GM21786 (cell line): ENCODE results near the gene HSD17B1.

Experiments used
- ATAC-seq: cut with Tn5 transposase; IDR thresholded peaks from one replicate; pipeline ENCODE4 v1.9.1; 2021; ENCODE audit not compliant: unreplicated experiment

The HSD17B1 gene

GRCh38 chr17:42565523-42566214 lies 12.9 kb downstream of the HSD17B1 start:
- ATAC-seq = no peak

DNA sequence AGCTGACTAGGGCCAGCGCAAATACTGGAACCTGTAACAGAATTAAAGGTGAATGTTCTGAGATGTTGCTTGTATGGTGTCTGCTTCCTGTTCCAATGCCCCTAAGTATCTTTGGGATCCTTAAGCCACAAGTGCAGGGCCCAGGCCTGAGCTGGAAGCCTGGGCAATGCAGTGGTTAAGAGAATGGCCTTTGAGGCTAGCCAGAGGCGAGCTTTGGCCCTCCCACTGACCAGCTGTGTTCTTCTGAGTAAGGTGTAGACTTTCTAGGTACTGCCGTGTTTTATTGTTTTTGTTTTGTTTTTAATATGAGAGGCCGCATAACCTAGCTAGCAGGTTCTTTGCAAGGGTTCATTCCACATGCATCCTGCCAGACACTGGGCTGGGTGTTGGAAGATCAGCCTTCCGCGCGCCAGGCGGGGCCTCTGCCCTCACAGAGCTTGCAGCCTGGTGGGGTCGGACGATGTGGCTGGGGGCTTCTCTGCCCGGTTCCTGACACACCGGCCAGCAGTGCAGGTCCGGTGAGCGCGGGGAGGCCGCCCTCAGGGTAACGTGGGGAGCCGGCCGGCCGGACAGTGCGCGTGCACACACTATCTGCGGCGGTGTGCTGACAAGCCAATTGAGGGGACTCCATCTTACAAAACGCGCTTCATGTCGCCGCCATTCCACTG lies 13.6 kb downstream of the HSD17B1 start:
- ATAC-seq = no peak

GRCh38 chr17:42566883-42567573 lies 14.3 kb downstream of the HSD17B1 start, which contains the start of gene MLX:
Gene MLX, plus strand, starts transcription at chr17:42567100. Its CDS starts 25 bp downstream, at chr17:42567125.
- peak; percentile 59 for ATAC-seq

DNA sequence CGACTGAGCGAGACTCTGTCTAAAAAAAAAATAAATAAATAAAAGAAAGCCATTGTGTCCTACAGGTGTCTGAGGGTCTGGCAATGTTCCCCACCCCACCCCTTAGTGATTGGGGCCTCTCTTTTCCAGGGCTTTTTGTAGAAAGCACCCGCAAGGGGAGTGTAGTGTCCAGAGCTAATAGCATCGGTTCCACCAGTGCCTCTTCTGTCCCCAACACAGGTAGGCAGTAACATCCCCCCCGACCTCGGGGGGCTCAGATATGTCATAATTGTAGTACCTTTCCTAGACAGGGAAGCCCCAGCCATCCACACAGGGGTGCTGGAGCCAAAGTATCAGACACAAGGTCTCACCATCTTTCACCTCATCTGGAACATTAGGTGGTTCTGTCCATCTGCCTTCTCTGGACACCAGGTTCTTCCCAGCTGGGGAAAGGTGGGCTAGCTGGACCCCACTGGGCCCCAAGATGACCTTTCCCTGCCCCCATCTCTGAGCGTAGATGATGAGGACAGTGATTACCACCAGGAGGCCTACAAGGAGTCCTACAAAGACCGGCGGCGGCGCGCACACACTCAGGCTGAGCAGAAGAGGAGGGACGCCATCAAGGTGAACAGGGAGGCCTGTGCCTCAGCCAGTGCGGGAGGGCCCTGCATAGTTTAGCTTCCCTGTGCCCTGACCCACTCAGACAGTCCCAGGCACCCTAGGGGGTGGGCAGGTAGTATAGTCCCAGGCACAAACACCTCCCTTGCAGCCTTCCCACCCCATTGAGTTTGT lies 15.8 kb downstream of the HSD17B1 start:
- no peak for ATAC-seq

GRCh38 chr17:42571435-42572225 lies 18.9 kb downstream of the HSD17B1 start:
- no peak for ATAC-seq

- no peak for ATAC-seq
These were observed 20.4 kb downstream of the HSD17B1 start for GRCh38 chr17:42573095-42573494.

- ATAC-seq = no peak
These were observed 21.7 kb downstream of the HSD17B1 start for GRCh38 chr17:42574463-42574862.

DNA sequence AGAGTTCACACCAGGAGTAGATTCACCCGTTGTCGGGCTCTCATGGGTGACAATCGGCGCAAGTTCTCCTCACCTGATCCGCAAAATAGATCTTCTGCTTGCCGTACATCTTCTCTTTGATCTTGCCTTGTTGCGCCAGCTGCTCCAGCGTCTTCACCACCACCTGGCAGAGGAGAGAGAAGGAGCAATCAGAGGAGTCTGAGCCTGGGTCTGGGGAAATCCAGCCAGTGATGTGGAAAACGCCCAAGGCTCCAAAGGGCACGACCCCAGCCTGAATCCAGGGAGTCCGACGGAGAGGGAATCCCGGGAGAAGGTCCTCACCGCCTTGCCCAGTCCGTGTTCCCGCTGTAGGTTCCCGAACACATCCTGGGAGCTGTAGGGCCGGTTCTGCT lies 24.4 kb downstream of the HSD17B1 start:
- no peak for ATAC-seq

DNA sequence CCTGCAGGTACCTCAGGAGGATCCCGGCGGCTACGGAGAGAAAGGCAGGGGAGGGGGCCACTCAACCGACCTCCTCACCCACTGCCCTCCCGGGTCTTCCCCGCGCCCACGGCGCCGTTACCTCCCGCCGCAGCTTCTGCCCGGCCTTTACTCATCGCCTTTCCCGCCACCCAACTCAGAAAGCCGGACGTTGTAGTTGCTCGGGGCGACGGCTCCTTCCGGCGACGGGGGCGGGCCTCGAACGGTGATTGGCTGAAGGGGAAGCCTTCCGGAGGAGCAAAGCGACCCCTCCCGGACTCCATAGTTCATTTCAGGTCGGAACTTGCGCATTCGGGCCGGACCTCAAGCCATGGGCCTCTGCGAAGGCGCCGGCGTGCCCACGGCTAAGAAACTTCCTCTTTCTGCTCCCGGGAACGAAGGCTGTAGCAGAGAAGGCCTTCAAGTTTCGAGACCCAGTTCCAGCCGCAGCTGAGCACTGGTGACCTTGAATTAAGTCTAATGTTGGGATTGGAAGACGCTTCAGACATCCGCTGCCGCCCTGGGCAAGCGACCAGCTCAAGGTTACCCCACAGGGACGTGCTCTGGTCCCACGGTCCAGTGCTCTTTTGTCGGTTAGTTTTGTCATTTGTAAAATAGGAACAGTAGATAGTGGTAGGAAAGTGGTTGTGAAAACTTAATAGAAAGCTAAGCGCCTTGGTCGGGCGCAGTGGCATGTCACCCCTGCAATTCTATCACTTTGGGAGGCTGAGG lies 25.0 kb downstream of the HSD17B1 start, which contains the start of gene PSMC3IP:
PSMC3IP (minus strand) TSS at position 198 of the 750 bp plus-strand sequence; CDS start at position 155, 43 bp downstream.
- ATAC-seq = peak; percentile 64

- ATAC-seq = peak; percentile 49
These were observed 25.7 kb downstream of the HSD17B1 start for GRCh38 chr17:42578282-42578869.

GRCh38 chr17:42579794-42580551 lies 27.2 kb downstream of the HSD17B1 start:
- no peak for ATAC-seq

DNA sequence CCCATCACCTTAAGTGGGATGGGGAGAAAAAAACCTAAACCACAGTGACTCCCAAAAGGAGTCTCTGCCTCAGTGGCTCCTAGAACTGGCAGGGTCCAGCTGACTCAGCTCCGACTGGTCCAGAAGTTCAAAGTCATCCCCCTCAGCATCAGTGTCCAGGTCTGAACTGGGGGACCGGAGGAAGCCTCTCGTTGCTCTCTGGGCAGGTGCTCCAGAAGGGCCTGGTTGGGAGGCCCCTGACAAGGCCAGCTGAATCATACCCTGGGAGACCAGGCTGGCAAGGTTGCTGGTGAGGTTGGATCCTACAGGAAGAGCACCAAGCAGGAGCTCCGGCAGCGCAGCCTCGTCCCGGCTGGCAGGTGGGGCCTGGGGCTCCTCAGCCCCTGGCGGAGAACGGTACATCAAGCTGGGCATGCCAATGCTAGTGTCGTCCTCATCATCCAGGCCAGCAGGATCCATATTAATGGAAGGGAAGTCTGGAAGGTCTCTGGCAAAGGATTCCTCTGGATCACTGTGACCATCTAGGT lies 29.1 kb downstream of the HSD17B1 start:
- ATAC-seq = no peak

DNA sequence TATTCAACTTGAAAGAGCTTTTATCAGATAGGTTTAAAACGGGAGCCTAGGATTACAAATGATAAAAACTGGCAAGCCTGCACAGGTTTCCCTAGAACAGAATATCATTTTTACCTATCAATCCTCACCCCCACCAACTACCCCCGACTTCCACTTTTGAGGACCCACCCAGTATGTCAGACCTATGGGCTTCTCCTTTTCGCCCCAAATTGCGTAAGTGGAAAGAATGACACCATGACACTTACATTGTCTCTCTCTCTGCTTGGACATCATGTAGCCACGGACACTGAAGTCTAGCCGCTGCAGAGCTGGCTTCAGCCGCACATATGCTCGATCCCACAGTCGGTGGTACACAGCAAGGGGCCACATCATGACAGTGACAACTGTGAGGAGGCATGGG lies 32.2 kb downstream of the HSD17B1 start:
- ATAC-seq = no peak

DNA sequence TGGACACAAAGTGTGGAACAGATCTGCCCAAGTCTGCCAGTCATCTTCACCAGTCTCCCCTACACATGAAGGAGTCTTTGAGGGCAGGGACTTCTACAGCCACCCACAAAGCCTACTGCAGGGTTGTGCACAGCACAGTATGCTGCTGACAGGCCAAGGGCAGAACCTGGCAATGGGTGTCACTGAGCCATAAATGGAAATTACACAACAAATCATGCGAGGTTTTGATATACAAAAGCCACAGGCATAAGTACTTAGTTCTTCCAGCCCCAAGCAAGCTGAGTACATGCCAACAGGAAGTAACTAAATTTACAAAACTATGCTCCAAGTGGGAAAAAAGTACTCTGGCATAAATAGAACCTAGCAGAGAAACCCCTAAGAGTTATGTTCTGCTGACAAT lies 32.6 kb downstream of the HSD17B1 start:
- ATAC-seq = no peak

DNA sequence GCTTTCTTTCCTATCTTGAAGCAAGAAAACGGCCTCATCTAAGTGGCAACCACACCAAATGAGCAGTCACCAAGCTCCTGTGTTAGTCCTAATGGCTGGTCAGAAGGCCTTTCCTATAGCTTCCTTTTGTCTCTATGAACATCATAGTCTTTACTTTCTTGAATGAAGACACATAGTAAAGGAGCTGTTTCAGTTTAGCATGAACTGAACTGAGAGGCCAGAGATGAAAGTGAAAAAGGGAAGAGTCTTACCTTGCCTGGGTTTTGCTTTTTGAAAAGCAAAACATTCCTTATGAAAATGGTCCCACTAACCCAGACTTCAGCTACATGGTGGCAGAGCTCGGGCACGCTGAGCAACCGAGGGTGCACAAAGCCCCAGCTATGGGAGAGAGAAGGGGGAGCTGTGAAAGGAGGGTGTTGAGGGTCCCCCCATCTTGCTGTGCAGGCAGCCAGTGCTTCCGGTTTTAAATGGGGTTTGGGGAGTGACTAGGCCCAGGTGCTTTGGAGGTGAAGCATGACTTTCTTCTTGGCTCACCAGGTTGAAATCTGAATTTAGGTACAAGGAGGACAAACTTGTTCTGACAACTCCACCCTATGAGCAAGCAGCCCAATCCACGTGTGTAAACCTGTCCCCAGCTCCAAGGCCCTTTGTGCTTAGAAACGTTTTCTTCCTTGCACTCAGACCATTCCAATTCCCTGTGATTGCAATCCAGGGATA lies 33.9 kb downstream of the HSD17B1 start:
- no peak for ATAC-seq

DNA sequence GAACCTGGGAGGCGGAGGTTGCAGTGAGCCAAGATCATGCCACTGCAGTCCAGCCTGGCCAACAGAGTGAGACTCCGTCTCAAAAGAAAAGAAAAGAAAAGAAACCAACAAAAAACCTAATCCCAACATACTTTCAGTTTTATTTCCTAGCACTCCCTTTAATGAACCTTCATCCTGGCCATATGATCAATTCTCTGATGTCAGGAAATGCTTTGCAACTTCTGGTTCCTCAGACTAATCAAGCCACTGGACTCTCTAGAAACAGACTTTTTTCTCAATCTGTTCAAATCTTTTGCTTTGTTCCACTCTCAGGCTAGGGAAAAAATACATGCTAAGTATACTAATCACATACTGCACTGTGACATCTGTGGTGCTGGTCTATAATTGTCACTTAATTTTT lies 38.2 kb downstream of the HSD17B1 start:
- ATAC-seq = no peak

DNA sequence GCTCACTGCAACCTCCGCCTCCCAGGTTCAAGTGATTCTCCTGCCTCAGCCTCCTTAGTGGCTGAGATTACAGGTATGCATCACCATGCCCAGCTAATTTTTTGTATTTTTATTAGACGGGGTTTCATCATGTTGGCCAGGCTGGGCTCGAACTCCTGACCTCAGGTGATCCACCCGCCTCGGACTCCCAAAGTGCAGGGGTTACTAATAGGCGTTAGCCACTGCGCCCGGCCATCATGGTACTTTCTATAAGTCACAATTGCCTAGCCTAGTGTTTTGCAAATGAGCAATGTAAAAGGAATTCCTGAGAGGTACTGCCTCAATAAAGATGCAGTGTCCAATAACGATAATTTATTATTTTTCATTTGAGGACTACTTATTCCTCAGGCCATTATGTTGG lies 38.7 kb downstream of the HSD17B1 start:
- ATAC-seq = no peak

DNA sequence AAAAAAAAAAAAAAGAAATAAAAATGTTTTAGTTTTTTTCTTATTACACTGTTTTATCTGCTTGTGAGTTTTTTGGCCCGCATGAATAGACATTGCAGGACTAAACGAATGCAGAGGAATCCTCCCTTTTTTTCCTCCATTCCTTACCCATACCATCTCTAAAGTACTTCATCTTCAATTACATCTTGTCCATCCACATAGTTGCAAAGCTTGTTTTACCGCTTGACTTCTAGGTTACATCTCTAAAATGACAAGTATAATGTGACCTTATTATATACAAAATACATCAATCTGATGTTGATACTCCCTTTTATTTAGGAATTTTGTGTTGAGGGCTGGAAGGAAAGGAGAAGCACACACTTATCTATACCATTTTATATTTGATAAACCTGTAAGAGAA lies 43.7 kb downstream of the HSD17B1 start:
- no peak for ATAC-seq
